ENCODE results near the gene SLX9.

GRCh38 chr21:44967082-44968047 lies 27.5 kb downstream of the SLX9 start:
- no peak for TF ChIP-seq POLR2AphosphoS5 (IDR thresholded peaks at IDR 0.05)
- TF ChIP-seq CTCF (IDR thresholded peaks at IDR 0.05), result no peak

Data from transverse colon (tissue), 4 donors.